ENCODE results near the gene ARL15.

DNA sequence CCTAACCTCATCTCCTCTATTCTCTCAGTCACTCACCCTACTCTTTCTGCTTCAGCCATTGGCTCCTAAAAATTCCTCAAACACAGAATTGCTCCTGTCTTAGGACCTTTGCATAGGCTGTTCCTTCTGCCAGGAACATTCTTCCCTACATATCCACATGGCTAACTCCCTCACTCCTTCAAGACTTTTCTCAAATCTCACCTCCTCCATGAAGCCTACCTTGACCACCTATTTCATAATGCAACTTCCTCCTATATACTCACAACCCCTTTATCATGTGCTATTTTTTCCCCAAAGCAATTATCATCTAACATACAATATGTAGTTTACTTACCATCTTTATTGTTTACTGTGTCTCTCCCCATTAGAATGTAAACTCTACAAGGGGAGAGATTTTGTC lies 45.8 kb downstream of the ARL15 start:
- TF ChIP-seq CEBPB (IDR thresholded peaks at IDR 0.05; ENCODE audit: low read depth, low read length) = no peak
- TF ChIP-seq, protein P1, sequence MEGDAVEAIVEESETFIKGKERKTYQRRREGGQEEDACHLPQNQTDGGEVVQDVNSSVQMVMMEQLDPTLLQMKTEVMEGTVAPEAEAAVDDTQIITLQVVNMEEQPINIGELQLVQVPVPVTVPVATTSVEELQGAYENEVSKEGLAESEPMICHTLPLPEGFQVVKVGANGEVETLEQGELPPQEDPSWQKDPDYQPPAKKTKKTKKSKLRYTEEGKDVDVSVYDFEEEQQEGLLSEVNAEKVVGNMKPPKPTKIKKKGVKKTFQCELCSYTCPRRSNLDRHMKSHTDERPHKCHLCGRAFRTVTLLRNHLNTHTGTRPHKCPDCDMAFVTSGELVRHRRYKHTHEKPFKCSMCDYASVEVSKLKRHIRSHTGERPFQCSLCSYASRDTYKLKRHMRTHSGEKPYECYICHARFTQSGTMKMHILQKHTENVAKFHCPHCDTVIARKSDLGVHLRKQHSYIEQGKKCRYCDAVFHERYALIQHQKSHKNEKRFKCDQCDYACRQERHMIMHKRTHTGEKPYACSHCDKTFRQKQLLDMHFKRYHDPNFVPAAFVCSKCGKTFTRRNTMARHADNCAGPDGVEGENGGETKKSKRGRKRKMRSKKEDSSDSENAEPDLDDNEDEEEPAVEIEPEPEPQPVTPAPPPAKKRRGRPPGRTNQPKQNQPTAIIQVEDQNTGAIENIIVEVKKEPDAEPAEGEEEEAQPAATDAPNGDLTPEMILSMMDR (conservative IDR thresholded peaks at IDR 0.05; ENCODE audit: low read depth, low read length) = no peak
- no peak for TF ChIP-seq CHD1 (IDR thresholded peaks at IDR 0.05; ENCODE audit: low read depth, low read length)
- TF ChIP-seq POLR2A (IDR thresholded peaks at IDR 0.05; ENCODE audit: low read depth, low read length) = no peak
- no peak for TF ChIP-seq NFE2L2 (IDR thresholded peaks at IDR 0.05; ENCODE audit: low read depth, low read length)
- TF ChIP-seq, protein P2, sequence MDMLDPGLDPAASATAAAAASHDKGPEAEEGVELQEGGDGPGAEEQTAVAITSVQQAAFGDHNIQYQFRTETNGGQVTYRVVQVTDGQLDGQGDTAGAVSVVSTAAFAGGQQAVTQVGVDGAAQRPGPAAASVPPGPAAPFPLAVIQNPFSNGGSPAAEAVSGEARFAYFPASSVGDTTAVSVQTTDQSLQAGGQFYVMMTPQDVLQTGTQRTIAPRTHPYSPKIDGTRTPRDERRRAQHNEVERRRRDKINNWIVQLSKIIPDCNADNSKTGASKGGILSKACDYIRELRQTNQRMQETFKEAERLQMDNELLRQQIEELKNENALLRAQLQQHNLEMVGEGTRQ (IDR thresholded peaks at IDR 0.05; ENCODE audit: low read depth, low read length) = no peak
- no peak for TF ChIP-seq RFX5 (IDR thresholded peaks at IDR 0.05; ENCODE audit: low read depth, low read length)
- no peak for TF ChIP-seq MXI1 (IDR thresholded peaks at IDR 0.05; ENCODE audit: borderline replicate concordance, low read depth, low read length)
- no peak for TF ChIP-seq RCOR1 (IDR thresholded peaks at IDR 0.05; ENCODE audit: insufficient replicate concordance, low read length)
- no peak for TF ChIP-seq RAD21 (IDR thresholded peaks at IDR 0.05; ENCODE audit: low read length)
- TF ChIP-seq, protein P3, sequence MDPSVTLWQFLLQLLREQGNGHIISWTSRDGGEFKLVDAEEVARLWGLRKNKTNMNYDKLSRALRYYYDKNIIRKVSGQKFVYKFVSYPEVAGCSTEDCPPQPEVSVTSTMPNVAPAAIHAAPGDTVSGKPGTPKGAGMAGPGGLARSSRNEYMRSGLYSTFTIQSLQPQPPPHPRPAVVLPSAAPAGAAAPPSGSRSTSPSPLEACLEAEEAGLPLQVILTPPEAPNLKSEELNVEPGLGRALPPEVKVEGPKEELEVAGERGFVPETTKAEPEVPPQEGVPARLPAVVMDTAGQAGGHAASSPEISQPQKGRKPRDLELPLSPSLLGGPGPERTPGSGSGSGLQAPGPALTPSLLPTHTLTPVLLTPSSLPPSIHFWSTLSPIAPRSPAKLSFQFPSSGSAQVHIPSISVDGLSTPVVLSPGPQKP (IDR thresholded peaks at IDR 0.05; ENCODE audit: borderline replicate concordance, low read depth, low read length) = no peak
- TF ChIP-seq MAZ (IDR thresholded peaks at IDR 0.05; ENCODE audit: borderline replicate concordance, low read depth, low read length) = no peak
- no peak for TF ChIP-seq FOS (IDR thresholded peaks at IDR 0.05; ENCODE audit: low read depth, low read length)
- no peak for TF ChIP-seq SMC3 (IDR thresholded peaks at IDR 0.05; ENCODE audit: low read depth, low read length)
